Activated CD8-positive, alpha-beta T cell treated with anti-CD3 and anti-CD28 coated beads for 36 hours (primary cell): Measurements from ENCODE around the gene ADAMTS2. TPM values are rescaled to one million over a fixed set of nuclear protein-coding genes. Genes with fewer than 3 reads are reported as not detected.

ENCODE experiments used
- ATAC-seq: fragments of 200-7000 bp; cut with Tn5 transposase; one replicate; pipeline ENCODE4 v1.10.0; 2021; ENCODE audit warnings: mild to moderate bottlenecking, moderate library complexity
- CTCF ChIA-PET: fragments of 350-600 bp; sonication (Branson Sonifier 250); formaldehyde crosslinking; loops from one replicate; lab custom pipeline; 2021; ENCODE audit warnings: antibody characterized with exemption; lab: Charles Lee
- POLR2A ChIA-PET: fragments of 350-600 bp; sonication (Branson Sonifier 250); formaldehyde crosslinking; loops from one replicate; lab custom pipeline; 2021; ENCODE audit warnings: antibody characterized with exemption; lab: Charles Lee
- DNase-seq: peaks from one replicate; pipeline ENCODE4 v3.0.0-alpha.2; 2020
- H3K27ac Mint-ChIP-seq: one replicate; pipeline ENCODE4 v1.8.0; 2021; ENCODE audit warnings: mild to moderate bottlenecking, mixed read lengths
- H3K27me3 Mint-ChIP-seq: one replicate; pipeline ENCODE4 v1.8.0; 2021; ENCODE audit warnings: mixed read lengths
- H3K36me3 Mint-ChIP-seq: one replicate; pipeline ENCODE4 v1.8.0; 2021; ENCODE audit warnings: low read depth, mixed read lengths
- H3K4me1 Mint-ChIP-seq: one replicate; pipeline ENCODE4 v1.8.0; 2021; ENCODE audit warnings: low read depth, mixed read lengths
- H3K4me3 Mint-ChIP-seq: one replicate; pipeline ENCODE4 v1.8.0; 2021; ENCODE audit warnings: mild to moderate bottlenecking, moderate library complexity, mixed read lengths
- H3K9me3 Mint-ChIP-seq: one replicate; pipeline ENCODE4 v1.8.0; 2021; ENCODE audit warnings: mixed read lengths
- intact Hi-C: fragments of 100-400 bp; cut with micrococcal nuclease; formaldehyde crosslinking; loops from one replicate; pipeline ENCODE4 v1.10.0; 2022
- total RNA-seq, 2 experiments: library from RNA; stranded (reverse); gene quantifications; one replicate each; pipeline ENCODE4 v1.2.3, GENCODE V29; 2021
- TF ChIP-seq, protein P1 (sequence below): fragments of 200-600 bp; IDR thresholded peaks from one replicate; pipeline ENCODE4 v1.8.0; 2022; ENCODE audit warnings: antibody characterized with exemption, mild to moderate bottlenecking

The ADAMTS2 gene
- total RNA-seq, 2 experiments from 2014 or later = not detected

DNA sequence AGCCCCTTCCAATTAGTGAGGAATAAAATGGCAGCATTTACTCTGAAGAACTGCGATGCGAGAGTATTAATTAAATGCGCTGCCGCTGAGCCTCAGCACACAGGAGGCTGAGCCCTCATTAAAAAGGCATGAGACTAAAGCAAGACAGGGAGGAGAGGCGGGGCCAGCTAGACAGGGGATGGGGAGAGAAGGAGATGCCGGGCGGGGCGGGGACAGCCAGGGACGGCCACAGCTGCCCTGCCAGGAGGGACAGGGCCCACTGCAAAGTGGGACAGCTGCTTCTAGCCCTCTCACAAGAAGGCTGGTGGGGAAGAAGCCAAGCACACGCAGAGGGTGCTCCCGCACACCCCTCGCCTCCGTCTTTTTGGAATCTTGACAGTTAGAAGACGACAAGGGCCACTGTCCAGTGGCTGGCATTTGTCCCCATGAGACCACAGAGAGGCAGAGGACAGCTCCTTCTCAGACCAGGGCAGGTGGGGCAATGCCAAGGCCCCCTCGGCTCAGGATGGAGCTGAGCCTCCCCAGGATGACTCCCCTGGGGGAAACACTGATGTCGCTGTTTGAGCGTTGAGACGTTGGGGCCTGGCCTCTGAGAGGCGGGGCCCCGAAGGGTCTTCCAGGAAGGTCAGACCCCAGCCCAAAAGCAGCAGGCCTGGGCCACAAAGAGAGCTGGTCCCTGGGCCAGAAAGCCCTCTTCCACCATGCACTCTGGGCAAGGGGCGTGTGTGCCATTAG is 26.9 kb downstream of the ADAMTS2 start:
- no peak for DNase-seq
- no peak for ATAC-seq
- Mint-ChIP-seq H3K27me3 (no peaks in the 10 kb centered on the region), H3K36me3 (no peaks in the 10 kb centered on the region), H3K4me3 (no peak overlapping the region), H3K9me3 (no peaks in the 10 kb centered on the region), H3K4me1 (no peaks in the 10 kb centered on the region), H3K27ac (no peak overlapping the region)
- intact Hi-C loops = no loop called here
- TF ChIP-seq, protein P1, sequence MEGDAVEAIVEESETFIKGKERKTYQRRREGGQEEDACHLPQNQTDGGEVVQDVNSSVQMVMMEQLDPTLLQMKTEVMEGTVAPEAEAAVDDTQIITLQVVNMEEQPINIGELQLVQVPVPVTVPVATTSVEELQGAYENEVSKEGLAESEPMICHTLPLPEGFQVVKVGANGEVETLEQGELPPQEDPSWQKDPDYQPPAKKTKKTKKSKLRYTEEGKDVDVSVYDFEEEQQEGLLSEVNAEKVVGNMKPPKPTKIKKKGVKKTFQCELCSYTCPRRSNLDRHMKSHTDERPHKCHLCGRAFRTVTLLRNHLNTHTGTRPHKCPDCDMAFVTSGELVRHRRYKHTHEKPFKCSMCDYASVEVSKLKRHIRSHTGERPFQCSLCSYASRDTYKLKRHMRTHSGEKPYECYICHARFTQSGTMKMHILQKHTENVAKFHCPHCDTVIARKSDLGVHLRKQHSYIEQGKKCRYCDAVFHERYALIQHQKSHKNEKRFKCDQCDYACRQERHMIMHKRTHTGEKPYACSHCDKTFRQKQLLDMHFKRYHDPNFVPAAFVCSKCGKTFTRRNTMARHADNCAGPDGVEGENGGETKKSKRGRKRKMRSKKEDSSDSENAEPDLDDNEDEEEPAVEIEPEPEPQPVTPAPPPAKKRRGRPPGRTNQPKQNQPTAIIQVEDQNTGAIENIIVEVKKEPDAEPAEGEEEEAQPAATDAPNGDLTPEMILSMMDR = no peak
- ChIA-PET POLR2A (no interaction called here), CTCF (no interaction called here)

DNA sequence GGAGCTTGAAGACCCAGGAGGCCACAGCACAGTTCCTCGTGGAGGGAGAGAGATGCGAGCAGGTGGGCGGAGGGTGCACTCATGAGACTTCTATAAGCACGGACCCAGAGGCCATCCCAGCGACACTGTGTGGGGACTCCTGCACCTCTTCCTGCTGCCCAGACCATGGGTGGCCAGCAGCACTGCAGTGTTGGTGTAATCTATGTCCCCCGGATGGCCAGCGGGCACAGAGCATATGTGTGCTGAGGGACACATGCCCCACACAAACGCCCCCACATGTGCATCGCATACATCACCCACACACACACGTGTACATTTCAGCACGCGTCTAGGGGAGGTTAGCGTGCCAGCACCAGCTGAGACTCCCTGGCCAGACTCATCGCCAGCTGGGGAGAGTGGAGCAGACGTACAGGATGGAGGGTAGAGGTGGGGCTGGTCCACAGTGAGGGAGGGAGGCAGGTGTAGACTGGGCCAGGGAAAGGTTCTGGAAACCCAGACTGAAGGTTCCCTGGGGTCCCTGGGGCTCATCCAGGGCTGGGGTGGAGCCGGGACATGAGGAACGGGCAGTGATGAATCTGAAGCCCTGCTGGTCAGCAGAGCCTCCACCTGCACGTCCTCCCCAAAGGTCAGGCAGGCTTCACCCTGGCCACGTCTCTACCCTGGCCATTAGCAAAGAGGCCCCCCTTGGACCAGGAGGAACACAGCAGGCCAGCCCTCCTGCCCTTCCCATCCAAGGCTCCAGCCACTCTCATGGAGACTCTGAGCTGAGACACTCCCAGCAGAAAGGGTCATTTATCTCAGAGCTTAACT is 27.6 kb downstream of the ADAMTS2 start:
- ATAC-seq (no peak), DNase-seq (no peak)
- no peaks in the 10 kb centered on the region for H3K27me3 Mint-ChIP-seq
- H3K9me3 Mint-ChIP-seq = no peaks in the 10 kb centered on the region
- no peak overlapping the region for H3K4me3 Mint-ChIP-seq
- TF ChIP-seq, protein P1 = no peak
- POLR2A ChIA-PET = no interaction called here
- intact Hi-C loops = no loop called here
- no peaks in the 10 kb centered on the region for H3K36me3 Mint-ChIP-seq
- no peak overlapping the region for H3K27ac Mint-ChIP-seq
- CTCF ChIA-PET = no interaction called here
- no peaks in the 10 kb centered on the region for H3K4me1 Mint-ChIP-seq

DNA sequence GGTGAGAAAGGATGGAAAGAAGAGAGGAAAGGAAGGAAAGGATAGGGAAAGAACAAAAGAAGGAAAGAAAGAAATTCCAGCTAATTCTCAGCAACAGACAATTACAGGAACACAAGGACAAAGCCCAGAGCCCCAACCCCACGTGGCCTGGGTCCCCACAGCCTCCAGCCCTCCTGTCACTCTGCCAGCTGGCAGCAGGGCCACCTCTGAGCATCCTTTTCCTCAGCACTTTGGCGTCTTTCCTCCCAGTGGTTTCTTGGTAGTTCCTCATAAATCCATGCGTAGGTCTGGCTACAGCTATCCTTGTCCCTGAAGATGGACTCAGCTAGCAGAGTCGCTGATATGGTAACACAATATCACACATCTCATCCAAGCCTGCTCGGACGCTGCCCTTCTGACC is 28.3 kb downstream of the ADAMTS2 start:
- POLR2A ChIA-PET = no interaction called here
- no peak for ATAC-seq
- no peak overlapping the region for H3K4me3 Mint-ChIP-seq
- intact Hi-C loops = no loop called here
- H3K36me3 Mint-ChIP-seq = no peaks in the 10 kb centered on the region
- no peaks in the 10 kb centered on the region for H3K4me1 Mint-ChIP-seq
- H3K27me3 Mint-ChIP-seq = no peaks in the 10 kb centered on the region
- TF ChIP-seq, protein P1 = no peak
- H3K27ac Mint-ChIP-seq = no peak overlapping the region
- H3K9me3 Mint-ChIP-seq = no peaks in the 10 kb centered on the region
- DNase-seq = no peak
- CTCF ChIA-PET = no interaction called here

DNA sequence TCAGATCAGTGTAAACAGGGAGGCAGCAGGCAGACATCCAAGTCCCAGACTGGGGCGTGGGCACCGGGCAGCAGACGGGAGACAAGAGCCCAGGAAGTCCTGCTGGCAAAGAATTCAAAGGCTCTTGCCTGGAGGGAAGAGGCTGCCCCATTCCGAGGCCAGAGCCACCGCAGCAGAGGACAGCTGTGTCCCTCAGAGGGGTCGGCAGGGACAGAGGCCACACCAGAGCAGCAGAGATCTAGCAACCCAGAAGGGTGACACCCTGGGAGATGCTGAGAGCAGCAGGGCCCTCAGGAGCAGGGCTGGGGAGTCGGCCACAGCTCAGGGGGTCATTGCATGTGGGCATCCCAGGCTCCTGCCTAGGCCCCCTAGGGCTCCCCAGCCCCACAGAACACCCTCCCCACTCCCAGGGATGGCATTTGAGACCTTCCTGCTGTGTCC is 29.1 kb downstream of the ADAMTS2 start:
- ChIA-PET CTCF (no interaction called here), POLR2A (no interaction called here)
- no peaks in the 10 kb centered on the region for H3K9me3 Mint-ChIP-seq
- TF ChIP-seq, protein P1 = no peak
- no peaks in the 10 kb centered on the region for H3K27me3 Mint-ChIP-seq
- no peaks in the 10 kb centered on the region for H3K36me3 Mint-ChIP-seq
- intact Hi-C loops = no loop called here
- no peaks in the 10 kb centered on the region for H3K4me1 Mint-ChIP-seq
- ATAC-seq = no peak
- H3K4me3 Mint-ChIP-seq = no peak overlapping the region
- no peak overlapping the region for H3K27ac Mint-ChIP-seq
- no peak for DNase-seq

DNA sequence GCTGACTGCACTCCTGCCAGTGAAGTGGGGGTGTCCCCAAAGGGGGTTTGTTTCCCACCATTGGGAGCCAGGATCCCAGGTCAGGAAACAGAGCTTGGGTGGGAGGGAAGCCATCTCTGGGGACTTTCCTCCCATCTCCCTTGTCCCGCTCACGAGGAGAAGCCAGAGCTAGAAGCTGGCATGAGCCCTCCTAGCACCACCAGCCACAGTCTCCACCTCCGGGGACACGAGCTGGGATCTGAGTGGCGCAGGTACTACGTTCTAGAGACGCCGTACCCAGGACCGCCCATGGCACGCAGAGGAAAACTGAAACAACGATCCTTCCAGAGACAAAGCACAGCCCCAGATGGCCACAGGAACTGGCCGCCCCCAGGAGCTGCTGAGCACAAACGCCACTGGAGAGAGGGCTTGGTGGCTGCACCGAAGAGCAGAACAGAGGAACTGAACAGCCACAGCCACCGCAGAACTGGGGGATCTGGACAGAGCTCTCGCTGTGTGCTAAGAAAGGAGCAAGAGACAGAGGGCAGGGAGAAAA is 29.8 kb downstream of the ADAMTS2 start:
- H3K27ac Mint-ChIP-seq = no peak overlapping the region
- ChIA-PET CTCF (no interaction called here), POLR2A (no interaction called here)
- no peak for ATAC-seq
- TF ChIP-seq, protein P1 = no peak
- no peaks in the 10 kb centered on the region for H3K36me3 Mint-ChIP-seq
- H3K9me3 Mint-ChIP-seq = no peaks in the 10 kb centered on the region
- intact Hi-C loops = no loop called here
- DNase-seq = no peak
- no peaks in the 10 kb centered on the region for H3K4me1 Mint-ChIP-seq
- no peaks in the 10 kb centered on the region for H3K27me3 Mint-ChIP-seq
- no peak overlapping the region for H3K4me3 Mint-ChIP-seq
